MCF 10A (cell line): ENCODE measurements around the gene TIGAR. TPM values are rescaled to one million over a fixed set of nuclear protein-coding genes. Genes with fewer than 3 reads are reported as not detected.

Experiments
- BruUV-seq: library from RNA; stranded (reverse); fragments of 400-500 nt; replicated peaks from 2 replicates; lab custom pipeline; 2021; lab: Mats Ljungman, UMichigan
- CTCF ChIA-PET: fragments of 300-600 bp; sonication (Branson Sonifier 250); formaldehyde crosslinking; extraction: SDS; loops from one replicate; lab custom pipeline; 2021; ENCODE audit warnings: antibody characterized with exemption, inconsistent platforms; lab: Yijun Ruan, JAX
- POLR2A ChIA-PET: fragments of 300-600, 350-650 bp; sonication (Branson Sonifier 250); formaldehyde crosslinking; extraction: SDS; loops from one replicate; lab custom pipeline; 2020; ENCODE audit warnings: antibody characterized with exemption, inconsistent platforms; lab: Yijun Ruan, JAX
- DNase-seq: peaks from one replicate; pipeline ENCODE4 v3.0.0-alpha.2; 2018; ENCODE audit not compliant: unreplicated experiment
- H3K27ac Mint-ChIP-seq: one replicate; pipeline ENCODE4 v1.8.0; 2022; ENCODE audit warnings: mild to moderate bottlenecking, low read depth, mixed read lengths; ENCODE audit not compliant: unreplicated experiment
- H3K27me3 Mint-ChIP-seq: one replicate; pipeline ENCODE4 v1.8.0; 2022; ENCODE audit warnings: mixed read lengths; ENCODE audit not compliant: insufficient read depth, unreplicated experiment
- H3K36me3 Mint-ChIP-seq: one replicate; pipeline ENCODE4 v1.8.0; 2022; ENCODE audit warnings: mild to moderate bottlenecking, moderate library complexity, mixed read lengths; ENCODE audit not compliant: insufficient read depth, unreplicated experiment
- H3K4me1 Mint-ChIP-seq: one replicate; pipeline ENCODE4 v1.8.0; 2022; ENCODE audit warnings: mixed read lengths; ENCODE audit not compliant: insufficient read depth, unreplicated experiment
- H3K4me3 Mint-ChIP-seq: one replicate; pipeline ENCODE4 v1.8.0; 2022; ENCODE audit warnings: mild to moderate bottlenecking, moderate library complexity, mixed read lengths; ENCODE audit not compliant: unreplicated experiment
- H3K9me3 Mint-ChIP-seq: one replicate; pipeline ENCODE4 v1.8.0; 2022; ENCODE audit warnings: mixed read lengths; ENCODE audit not compliant: unreplicated experiment
- intact Hi-C: fragments of 100-400 bp; cut with micrococcal nuclease; formaldehyde crosslinking; loops from 2 replicates; pipeline ENCODE4 v1.14.1; 2022
- total RNA-seq: library from RNA; stranded (reverse); gene quantifications from 2 replicates; pipeline ENCODE4 v1.2.3, GENCODE V29; 2022
- TF ChIP-seq, protein P1 (sequence below): fragments of 200-600 bp; IDR thresholded peaks from one replicate; pipeline ENCODE4 v1.8.0; 2022; ENCODE audit warnings: antibody characterized with exemption, mild to moderate bottlenecking; ENCODE audit not compliant: unreplicated experiment

The TIGAR gene
- total RNA-seq, 1 experiment from 2014 or later, result 45.8 TPM

DNA sequence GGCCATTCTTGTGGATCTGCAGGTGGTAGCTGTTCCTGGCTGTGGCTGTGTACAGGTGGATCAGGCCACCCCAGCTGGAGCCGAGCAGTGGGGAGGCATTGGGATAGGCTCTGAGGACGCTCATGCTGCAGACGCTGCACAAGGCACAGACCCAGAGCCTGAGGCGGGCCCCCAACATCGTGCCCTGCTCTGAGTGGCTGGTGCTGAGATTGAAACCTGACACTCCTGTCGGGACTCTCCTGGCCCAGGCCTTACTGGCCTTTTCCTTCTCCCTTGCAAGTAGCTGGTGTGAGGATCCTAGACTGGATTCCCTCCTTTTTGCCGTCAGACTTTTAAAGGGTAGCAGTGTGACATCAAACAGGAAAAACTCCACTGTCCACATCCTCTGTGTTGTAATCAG lies 58.4 kb downstream of the TIGAR start, which contains the start of gene FGF23:
Gene FGF23 (minus strand): TSS at position 308 of the 400 bp plus-strand sequence. CDS start 130 bp downstream, at position 178.
- CTCF ChIA-PET, result interaction anchor here (0.6 to 1.5 kb wide), 6 partner anchors 14 to 119 kb away, joined by 3 to 6 read pairs (median 4); no protein-coding TSS in a partner anchor
- no TSS peak for BruUV-seq
- Mint-ChIP-seq H3K4me3 (no peak within 1 kb of the TSS), H3K4me1 (no peaks in the 10 kb centered on the region), H3K27ac (no peak within 1 kb of the TSS), H3K27me3 (peaks cover 34% of the 10 kb centered on the region), H3K36me3 (no peaks in the 10 kb centered on the region), H3K9me3 (no peaks in the 10 kb centered on the region)
- intact Hi-C loops, result no loop called here
- POLR2A ChIA-PET, result no interaction called here
- TF ChIP-seq, protein P1, sequence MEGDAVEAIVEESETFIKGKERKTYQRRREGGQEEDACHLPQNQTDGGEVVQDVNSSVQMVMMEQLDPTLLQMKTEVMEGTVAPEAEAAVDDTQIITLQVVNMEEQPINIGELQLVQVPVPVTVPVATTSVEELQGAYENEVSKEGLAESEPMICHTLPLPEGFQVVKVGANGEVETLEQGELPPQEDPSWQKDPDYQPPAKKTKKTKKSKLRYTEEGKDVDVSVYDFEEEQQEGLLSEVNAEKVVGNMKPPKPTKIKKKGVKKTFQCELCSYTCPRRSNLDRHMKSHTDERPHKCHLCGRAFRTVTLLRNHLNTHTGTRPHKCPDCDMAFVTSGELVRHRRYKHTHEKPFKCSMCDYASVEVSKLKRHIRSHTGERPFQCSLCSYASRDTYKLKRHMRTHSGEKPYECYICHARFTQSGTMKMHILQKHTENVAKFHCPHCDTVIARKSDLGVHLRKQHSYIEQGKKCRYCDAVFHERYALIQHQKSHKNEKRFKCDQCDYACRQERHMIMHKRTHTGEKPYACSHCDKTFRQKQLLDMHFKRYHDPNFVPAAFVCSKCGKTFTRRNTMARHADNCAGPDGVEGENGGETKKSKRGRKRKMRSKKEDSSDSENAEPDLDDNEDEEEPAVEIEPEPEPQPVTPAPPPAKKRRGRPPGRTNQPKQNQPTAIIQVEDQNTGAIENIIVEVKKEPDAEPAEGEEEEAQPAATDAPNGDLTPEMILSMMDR, result no peak
- DNase-seq, result peak; percentile 64

- no peak for DNase-seq
- Mint-ChIP-seq H3K27me3 (peaks cover 40% of the 10 kb centered on the region), H3K36me3 (no peaks in the 10 kb centered on the region), H3K9me3 (no peaks in the 10 kb centered on the region), H3K27ac (no peak overlapping the region), H3K4me1 (no peaks in the 10 kb centered on the region), H3K4me3 (no peak overlapping the region)
- BruUV-seq, result no TSS peak
- POLR2A ChIA-PET, result interaction anchor here (0.7 to 0.9 kb wide), 2 partner anchors 67 to 284 kb away, joined by 3 read pairs; no protein-coding TSS in a partner anchor
- intact Hi-C loops, result no loop called here
- CTCF ChIA-PET, result interaction anchor here (1.2 to 1.7 kb wide), 5 partner anchors 25 to 118 kb away, joined by 3 to 7 read pairs (median 6); no protein-coding TSS in a partner anchor
- TF ChIP-seq, protein P1, result no peak
These were observed 59.3 kb downstream of the TIGAR start for GRCh38 chr12:4380332-4380731.

DNA sequence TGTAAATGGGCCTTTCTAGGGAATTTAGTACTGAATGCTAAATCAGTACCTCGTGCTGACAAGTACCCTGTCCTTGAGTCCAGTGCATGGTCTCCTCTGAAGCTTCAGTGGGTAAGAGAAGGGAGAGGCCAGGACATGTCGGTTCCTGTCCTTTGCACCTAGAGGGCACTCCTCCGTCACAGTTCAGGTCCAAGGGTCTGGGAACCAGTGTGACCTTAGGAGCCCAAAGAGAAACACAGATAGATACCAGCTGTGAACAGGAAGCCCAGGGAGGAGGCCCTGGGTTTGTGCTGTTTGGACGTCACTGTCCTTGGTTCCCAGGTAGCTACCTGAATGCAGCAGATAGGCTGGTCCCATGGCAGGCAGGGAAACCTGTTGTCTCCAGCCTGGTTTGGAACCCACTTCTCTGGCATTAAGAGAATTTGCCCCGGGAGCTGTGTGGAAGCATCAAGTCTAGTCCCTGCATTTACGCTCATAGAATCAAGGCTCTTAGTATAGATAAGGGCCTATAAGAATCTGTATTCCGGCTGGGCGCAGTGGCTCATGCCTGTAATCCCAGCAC lies 62.4 kb downstream of the TIGAR start:
- H3K36me3 Mint-ChIP-seq, result no peaks in the 10 kb centered on the region
- CTCF ChIA-PET, result interaction anchor here (1.6 kb wide), 1 partner anchor 14 kb away, joined by 4 read pairs; no protein-coding TSS in a partner anchor
- TF ChIP-seq, protein P1, result no peak
- H3K9me3 Mint-ChIP-seq, result no peaks in the 10 kb centered on the region
- no peak overlapping the region for H3K27ac Mint-ChIP-seq
- DNase-seq, result peak; percentile 8
- H3K4me1 Mint-ChIP-seq, result no peaks in the 10 kb centered on the region
- H3K4me3 Mint-ChIP-seq, result no peak overlapping the region
- H3K27me3 Mint-ChIP-seq, result peaks cover 57% of the 10 kb centered on the region
- BruUV-seq, result no TSS peak
- POLR2A ChIA-PET, result no interaction called here
- intact Hi-C loops, result no loop called here

GRCh38 chr12:4386801-4387200 lies 65.8 kb downstream of the TIGAR start:
- ChIA-PET CTCF (interaction anchor here (1.2 kb wide), 1 partner anchor 140 kb away, joined by 3 read pairs; no protein-coding TSS in a partner anchor), POLR2A (no interaction called here)
- no peak overlapping the region for H3K4me3 Mint-ChIP-seq
- no peaks in the 10 kb centered on the region for H3K36me3 Mint-ChIP-seq
- no peak overlapping the region for H3K27ac Mint-ChIP-seq
- intact Hi-C loops, result no loop called here
- no peaks in the 10 kb centered on the region for H3K4me1 Mint-ChIP-seq
- peaks cover 38% of the 10 kb centered on the region for H3K27me3 Mint-ChIP-seq
- no TSS peak for BruUV-seq
- TF ChIP-seq, protein P1, result no peak
- H3K9me3 Mint-ChIP-seq, result no peaks in the 10 kb centered on the region
- DNase-seq, result no peak
